Lower lobe of right lung (tissue), 2 donors: ENCODE results near the gene SLIT2. TPM values are rescaled to one million over a fixed set of nuclear protein-coding genes. Genes with fewer than 3 reads are reported as not detected.

Experiments
- ATAC-seq, 2 donors: fragments of 200-7000 bp; cut with Tn5 transposase; one replicate each; pipeline ENCODE4 v1.9.1; 2020 to 2022; ENCODE audit warnings: mild to moderate bottlenecking in 2 of 2, moderate library complexity in 2 of 2
- DNase-seq: peaks from one replicate; pipeline ENCODE4 v3.0.0-alpha.2; 2020
- H3K27ac ChIP-seq: fragments of 200-600 bp; one replicate; pipeline ENCODE4 v1.8.0; 2022
- H3K27me3 ChIP-seq: fragments of 200-600 bp; one replicate; pipeline ENCODE4 v1.8.0; 2022; ENCODE audit warnings: low read depth
- H3K36me3 ChIP-seq: fragments of 200-600 bp; one replicate; pipeline ENCODE4 v1.8.0; 2022; ENCODE audit warnings: mild to moderate bottlenecking
- H3K4me1 ChIP-seq: fragments of 200-600 bp; one replicate; pipeline ENCODE4 v1.8.0; 2022
- H3K4me3 ChIP-seq: fragments of 200-600 bp; one replicate; pipeline ENCODE4 v1.8.0; 2022; ENCODE audit warnings: mild to moderate bottlenecking
- H3K9me3 ChIP-seq: fragments of 200-600 bp; one replicate; pipeline ENCODE4 v1.8.0; 2022
- intact Hi-C: fragments of 100-400 bp; cut with DNase I; formaldehyde crosslinking; loops from one replicate; pipeline ENCODE4 v1.11.0; 2022
- total RNA-seq: library from RNA; stranded (reverse); fragmentation: NEBNext Ultra II Directional; extraction: Animal tissue kit (Norgen Biotek cat#: 25700); gene quantifications from one replicate; pipeline ENCODE4 v1.2.1, GENCODE V29; 2021
- TF ChIP-seq, protein P1 (sequence below): fragments of 200-600 bp; IDR thresholded peaks from one replicate; pipeline ENCODE4 v1.8.0; 2022; ENCODE audit warnings: antibody characterized with exemption, mild to moderate bottlenecking
- donor health status: DM: no; HTN: yes; CAD: no; lungs with severe emphysema.

The SLIT2 gene
- total RNA-seq, 1 donor from 2014 or later: 91.8 TPM

DNA sequence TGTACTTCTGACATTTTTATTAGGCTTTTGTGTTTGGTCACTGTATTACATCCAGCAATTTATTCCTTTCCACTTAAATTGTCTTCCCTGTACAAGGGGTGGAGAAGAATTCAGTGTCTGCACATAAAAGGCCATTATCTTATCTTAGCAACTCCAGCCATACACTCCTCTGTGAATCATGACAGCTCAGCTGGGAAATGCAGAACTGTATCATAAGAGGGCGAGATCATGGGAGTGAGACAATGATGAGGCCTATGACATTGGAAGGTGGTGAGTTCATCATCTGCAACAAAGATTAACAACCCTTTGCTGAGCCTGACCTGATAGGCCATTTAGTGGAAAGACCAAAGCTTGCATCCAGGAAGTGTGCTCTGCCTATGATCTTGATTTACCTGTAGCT lies 33.3 kb downstream of the SLIT2 start:
- Histone ChIP-seq H3K36me3 (no peaks in the 10 kb centered on the region), H3K4me1 (no peaks in the 10 kb centered on the region), H3K27me3 (no peaks in the 10 kb centered on the region), H3K9me3 (no peaks in the 10 kb centered on the region), H3K4me3 (no peak overlapping the region), H3K27ac (no peak overlapping the region)
- TF ChIP-seq, protein P1, sequence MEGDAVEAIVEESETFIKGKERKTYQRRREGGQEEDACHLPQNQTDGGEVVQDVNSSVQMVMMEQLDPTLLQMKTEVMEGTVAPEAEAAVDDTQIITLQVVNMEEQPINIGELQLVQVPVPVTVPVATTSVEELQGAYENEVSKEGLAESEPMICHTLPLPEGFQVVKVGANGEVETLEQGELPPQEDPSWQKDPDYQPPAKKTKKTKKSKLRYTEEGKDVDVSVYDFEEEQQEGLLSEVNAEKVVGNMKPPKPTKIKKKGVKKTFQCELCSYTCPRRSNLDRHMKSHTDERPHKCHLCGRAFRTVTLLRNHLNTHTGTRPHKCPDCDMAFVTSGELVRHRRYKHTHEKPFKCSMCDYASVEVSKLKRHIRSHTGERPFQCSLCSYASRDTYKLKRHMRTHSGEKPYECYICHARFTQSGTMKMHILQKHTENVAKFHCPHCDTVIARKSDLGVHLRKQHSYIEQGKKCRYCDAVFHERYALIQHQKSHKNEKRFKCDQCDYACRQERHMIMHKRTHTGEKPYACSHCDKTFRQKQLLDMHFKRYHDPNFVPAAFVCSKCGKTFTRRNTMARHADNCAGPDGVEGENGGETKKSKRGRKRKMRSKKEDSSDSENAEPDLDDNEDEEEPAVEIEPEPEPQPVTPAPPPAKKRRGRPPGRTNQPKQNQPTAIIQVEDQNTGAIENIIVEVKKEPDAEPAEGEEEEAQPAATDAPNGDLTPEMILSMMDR: no peak
- intact Hi-C loops: no loop called here
- ATAC-seq (no peak), DNase-seq (no peak)

DNA sequence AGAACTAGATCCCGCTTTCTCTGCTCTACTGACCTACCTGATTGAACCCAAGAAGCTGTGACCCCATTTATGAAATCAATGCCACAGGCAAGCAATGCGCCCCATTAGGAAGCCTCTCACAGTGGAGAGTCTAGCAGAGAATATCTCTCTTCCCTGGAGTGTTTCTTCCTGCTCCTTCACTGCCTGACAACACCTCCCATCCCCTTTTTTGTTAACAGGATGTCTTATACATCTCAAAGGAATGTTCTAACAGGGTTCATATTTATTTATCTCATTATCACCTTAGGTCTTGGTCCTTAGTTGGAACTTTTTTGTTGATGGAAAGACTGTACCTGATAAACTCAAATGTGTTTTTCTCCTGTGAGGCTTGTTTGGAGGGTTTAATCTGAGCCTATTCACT lies 35.5 kb downstream of the SLIT2 start:
- Histone ChIP-seq H3K4me1 (no peaks in the 10 kb centered on the region), H3K27me3 (no peaks in the 10 kb centered on the region), H3K4me3 (no peak overlapping the region), H3K9me3 (no peaks in the 10 kb centered on the region), H3K36me3 (no peaks in the 10 kb centered on the region), H3K27ac (no peak overlapping the region)
- no peak for DNase-seq
- TF ChIP-seq, protein P1: no peak
- no peak for ATAC-seq
- intact Hi-C loops: no loop called here

DNA sequence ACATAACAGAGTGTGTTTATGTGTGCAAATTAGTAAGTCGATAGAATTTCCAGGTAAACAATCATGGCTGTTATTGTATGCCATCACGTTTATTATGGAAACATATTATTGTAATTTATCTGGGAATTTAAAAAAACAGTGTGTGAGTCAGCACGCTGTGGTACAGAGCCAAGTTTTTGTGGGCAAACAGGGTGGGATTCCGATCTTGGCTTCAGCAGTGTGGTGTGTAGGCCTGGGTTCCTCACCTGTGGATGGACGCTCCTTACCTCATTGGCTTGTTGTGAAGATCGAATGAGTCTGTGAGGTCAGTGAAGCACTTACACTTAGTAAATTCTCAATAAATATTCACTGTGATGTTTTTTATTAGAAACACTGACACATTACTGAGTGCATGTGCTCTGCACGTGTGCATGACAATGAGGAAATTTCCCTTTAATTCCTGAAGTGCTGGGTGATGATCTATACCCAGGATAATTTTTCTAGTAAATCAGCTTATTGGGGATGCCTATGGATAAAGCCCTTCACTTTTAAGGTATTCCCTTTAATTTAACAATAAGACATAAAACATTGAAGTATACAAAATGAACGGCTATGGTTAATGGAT lies 36.4 kb downstream of the SLIT2 start:
- H3K4me3 ChIP-seq: no peak overlapping the region
- DNase-seq (no peak), ATAC-seq (no peak)
- no peaks in the 10 kb centered on the region for H3K36me3 ChIP-seq
- H3K27me3 ChIP-seq: no peaks in the 10 kb centered on the region
- no peaks in the 10 kb centered on the region for H3K9me3 ChIP-seq
- intact Hi-C loops: no loop called here
- H3K27ac ChIP-seq: no peak overlapping the region
- TF ChIP-seq, protein P1: no peak
- H3K4me1 ChIP-seq: no peaks in the 10 kb centered on the region

DNA sequence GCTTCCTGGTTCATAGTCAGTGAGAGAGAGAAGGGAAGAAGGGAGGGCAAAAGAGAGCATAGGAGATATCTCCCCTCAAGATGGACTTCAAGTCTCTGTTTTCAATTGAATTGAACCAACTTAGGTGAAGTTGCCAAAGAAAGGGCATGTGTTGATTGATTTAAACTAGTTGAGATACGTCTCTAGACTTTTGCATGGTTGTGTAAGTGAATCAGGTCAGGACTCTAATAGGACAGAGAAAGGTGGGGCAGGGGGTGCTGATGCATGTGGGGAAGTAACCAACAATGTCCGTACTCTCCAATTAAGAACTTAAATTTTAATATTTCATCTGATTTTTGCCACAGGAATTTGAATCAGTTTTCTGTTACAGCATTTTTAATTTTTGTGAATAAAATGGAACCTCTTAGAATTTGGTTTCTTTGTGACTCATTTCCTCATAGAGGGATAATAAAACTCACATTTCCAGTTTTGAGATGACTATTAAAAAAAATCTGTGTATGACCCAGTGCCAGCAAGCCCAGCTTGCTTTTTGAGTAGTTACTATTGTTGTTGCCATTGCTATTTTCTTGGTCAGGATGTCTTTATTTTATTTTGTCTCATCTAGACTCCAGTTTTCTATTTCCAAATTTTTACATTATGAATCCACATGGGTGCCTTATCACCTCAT lies 37.3 kb downstream of the SLIT2 start:
- no peak for DNase-seq
- no peak overlapping the region for H3K27ac ChIP-seq
- H3K36me3 ChIP-seq: no peaks in the 10 kb centered on the region
- H3K9me3 ChIP-seq: no peaks in the 10 kb centered on the region
- TF ChIP-seq, protein P1: no peak
- no peak for ATAC-seq
- no peaks in the 10 kb centered on the region for H3K4me1 ChIP-seq
- no peak overlapping the region for H3K4me3 ChIP-seq
- intact Hi-C loops: no loop called here
- no peaks in the 10 kb centered on the region for H3K27me3 ChIP-seq

DNA sequence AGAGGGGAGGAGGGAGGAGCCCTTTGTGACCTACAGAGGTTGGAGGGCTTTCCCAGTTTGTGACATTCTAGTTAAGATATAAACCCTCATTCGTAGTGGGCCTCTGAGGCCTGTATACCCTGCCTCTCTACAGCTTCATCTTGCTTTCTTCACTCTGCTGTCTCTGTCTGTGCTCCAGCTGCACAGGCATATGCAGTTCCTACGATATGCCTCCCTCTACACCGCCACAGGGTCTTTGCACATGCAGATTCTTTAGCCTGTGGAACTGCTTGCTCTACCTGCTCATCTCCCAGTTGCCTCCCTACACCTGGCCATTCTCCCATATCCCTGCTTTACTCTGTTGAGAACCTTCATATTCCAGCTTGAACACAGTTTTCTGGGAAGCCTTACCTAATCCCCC lies 38.1 kb downstream of the SLIT2 start:
- intact Hi-C loops: no loop called here
- Histone ChIP-seq H3K36me3 (no peaks in the 10 kb centered on the region), H3K9me3 (no peaks in the 10 kb centered on the region), H3K27me3 (no peaks in the 10 kb centered on the region), H3K27ac (no peak overlapping the region), H3K4me3 (no peak overlapping the region), H3K4me1 (no peaks in the 10 kb centered on the region)
- DNase-seq (no peak), ATAC-seq (no peak)
- TF ChIP-seq, protein P1: no peak
